ENCODE data around the gene PHACTR3. TPM values are rescaled to one million over a fixed set of nuclear protein-coding genes. Genes with fewer than 3 reads are reported as not detected.

PHACTR3 gene
- total RNA-seq, 1 experiment from 2014 or later = 30.6 TPM

DNA sequence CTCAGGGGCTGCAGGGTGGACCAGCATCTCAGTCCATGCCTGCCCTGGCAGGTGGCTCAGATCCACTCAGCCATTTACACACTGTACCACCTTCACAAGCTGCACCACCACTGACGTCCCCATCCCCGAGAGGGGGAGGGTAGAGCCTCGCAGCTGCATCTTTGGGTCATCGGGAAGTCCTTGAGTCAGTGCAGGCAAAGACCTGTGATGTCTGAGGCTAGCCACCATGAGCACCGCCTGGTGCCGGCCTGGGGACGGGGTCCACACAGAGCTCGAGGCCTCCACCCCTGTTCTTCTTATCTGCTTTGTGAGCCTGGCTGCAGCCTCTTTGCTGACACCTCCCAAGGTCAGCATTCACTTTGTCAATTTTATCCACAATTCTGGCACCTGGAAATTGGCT lies 141.4 kb downstream of the PHACTR3 start:
- Histone ChIP-seq H3K9ac (ENCODE audit: low read length) (no peak overlapping the region), H3K9me3 (ENCODE audit: low read length) (no peaks in the 10 kb centered on the region), H3K4me2 (ENCODE audit: low read length) (no peak overlapping the region), H3K79me2 (ENCODE audit: low read length) (no peaks in the 10 kb centered on the region), H3K27me3 (ENCODE audit: low read length) (peaks cover 74% of the 10 kb centered on the region), H3K36me3 (ENCODE audit: low read depth, low read length) (no peaks in the 10 kb centered on the region), H3K4me1 (ENCODE audit: insufficient read depth, low read length) (no peaks in the 10 kb centered on the region), H3K4me3 (ENCODE audit: low read length) (no peak overlapping the region), H4K20me1 (ENCODE audit: low read length) (no peaks in the 10 kb centered on the region), H3K9me2 (replicated peaks; ENCODE audit: low read length) (no peaks in the 10 kb centered on the region), H3F3A (ENCODE audit: low read length, unreplicated experiment) (no peaks in the 10 kb centered on the region), H2AFZ (ENCODE audit: low read length) (no peak overlapping the region), H3K27ac (ENCODE audit: low read length) (no peak overlapping the region)
- no peak for TF ChIP-seq EZH2phosphoT487 (IDR thresholded peaks at IDR 0.05; ENCODE audit: borderline replicate concordance, low read length)
- TF ChIP-seq EZH2 (IDR thresholded peaks at IDR 0.05; ENCODE audit: low read length, unreplicated experiment) = no peak
- TF ChIP-seq, protein P1, sequence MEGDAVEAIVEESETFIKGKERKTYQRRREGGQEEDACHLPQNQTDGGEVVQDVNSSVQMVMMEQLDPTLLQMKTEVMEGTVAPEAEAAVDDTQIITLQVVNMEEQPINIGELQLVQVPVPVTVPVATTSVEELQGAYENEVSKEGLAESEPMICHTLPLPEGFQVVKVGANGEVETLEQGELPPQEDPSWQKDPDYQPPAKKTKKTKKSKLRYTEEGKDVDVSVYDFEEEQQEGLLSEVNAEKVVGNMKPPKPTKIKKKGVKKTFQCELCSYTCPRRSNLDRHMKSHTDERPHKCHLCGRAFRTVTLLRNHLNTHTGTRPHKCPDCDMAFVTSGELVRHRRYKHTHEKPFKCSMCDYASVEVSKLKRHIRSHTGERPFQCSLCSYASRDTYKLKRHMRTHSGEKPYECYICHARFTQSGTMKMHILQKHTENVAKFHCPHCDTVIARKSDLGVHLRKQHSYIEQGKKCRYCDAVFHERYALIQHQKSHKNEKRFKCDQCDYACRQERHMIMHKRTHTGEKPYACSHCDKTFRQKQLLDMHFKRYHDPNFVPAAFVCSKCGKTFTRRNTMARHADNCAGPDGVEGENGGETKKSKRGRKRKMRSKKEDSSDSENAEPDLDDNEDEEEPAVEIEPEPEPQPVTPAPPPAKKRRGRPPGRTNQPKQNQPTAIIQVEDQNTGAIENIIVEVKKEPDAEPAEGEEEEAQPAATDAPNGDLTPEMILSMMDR (conservative IDR thresholded peaks at IDR 0.05; ENCODE audit: low read depth, low read length) = no peak
- ChIA-PET CTCF (no interaction called here), POLR2A (ENCODE audit: unreplicated experiment) (no interaction called here)
- ATAC-seq (no peak), DNase-seq (no peak)
- BruUV-seq (replicated peaks) = no TSS peak
- intact Hi-C loops (cut with micrococcal nuclease) = no loop called here

DNA sequence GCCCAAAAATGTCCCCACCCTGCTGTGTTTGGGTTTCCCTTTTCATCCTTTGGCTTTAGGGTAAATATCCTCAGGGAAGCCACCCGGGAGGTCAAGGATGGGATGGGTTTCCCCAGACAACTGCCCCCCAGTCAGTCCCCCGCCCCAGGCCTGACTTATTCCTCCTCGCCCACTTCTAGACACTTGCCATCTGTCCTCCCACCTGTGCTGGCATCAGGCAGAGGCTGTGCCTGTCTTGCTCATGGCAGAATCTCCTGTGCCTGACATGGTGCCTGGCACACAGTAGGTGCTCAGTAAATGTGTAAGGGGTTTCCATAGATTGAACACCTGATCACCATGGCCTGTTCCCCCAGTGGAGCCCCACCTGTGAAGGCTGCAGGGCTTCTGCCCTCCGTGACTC lies 141.8 kb downstream of the PHACTR3 start:
- H3K27ac ChIP-seq (ENCODE audit: low read length) = no peak overlapping the region
- H3K4me1 ChIP-seq (ENCODE audit: insufficient read depth, low read length) = no peaks in the 10 kb centered on the region
- BruUV-seq (replicated peaks) = no TSS peak
- DNase-seq (no peak), ATAC-seq (no peak)
- H3K9me2 ChIP-seq (replicated peaks; ENCODE audit: low read length) = no peaks in the 10 kb centered on the region
- TF ChIP-seq EZH2 (IDR thresholded peaks at IDR 0.05; ENCODE audit: low read length, unreplicated experiment) (no peak), EZH2phosphoT487 (IDR thresholded peaks at IDR 0.05; ENCODE audit: borderline replicate concordance, low read length) (no peak)
- TF ChIP-seq, protein P1 (conservative IDR thresholded peaks at IDR 0.05; ENCODE audit: low read depth, low read length) = no peak
- no peaks in the 10 kb centered on the region for H3F3A ChIP-seq (ENCODE audit: low read length, unreplicated experiment)
- no peaks in the 10 kb centered on the region for H3K79me2 ChIP-seq (ENCODE audit: low read length)
- POLR2A ChIA-PET (ENCODE audit: unreplicated experiment) = no interaction called here
- peaks cover 73% of the 10 kb centered on the region for H3K27me3 ChIP-seq (ENCODE audit: low read length)
- H3K9me3 ChIP-seq (ENCODE audit: low read length) = no peaks in the 10 kb centered on the region
- no peak overlapping the region for H3K4me3 ChIP-seq (ENCODE audit: low read length)
- intact Hi-C loops (cut with micrococcal nuclease) = no loop called here
- no peaks in the 10 kb centered on the region for H3K36me3 ChIP-seq (ENCODE audit: low read depth, low read length)
- no peak overlapping the region for H3K9ac ChIP-seq (ENCODE audit: low read length)
- no peak overlapping the region for H3K4me2 ChIP-seq (ENCODE audit: low read length)
- H2AFZ ChIP-seq (ENCODE audit: low read length) = no peak overlapping the region
- H4K20me1 ChIP-seq (ENCODE audit: low read length) = no peaks in the 10 kb centered on the region
- CTCF ChIA-PET = no interaction called here

DNA sequence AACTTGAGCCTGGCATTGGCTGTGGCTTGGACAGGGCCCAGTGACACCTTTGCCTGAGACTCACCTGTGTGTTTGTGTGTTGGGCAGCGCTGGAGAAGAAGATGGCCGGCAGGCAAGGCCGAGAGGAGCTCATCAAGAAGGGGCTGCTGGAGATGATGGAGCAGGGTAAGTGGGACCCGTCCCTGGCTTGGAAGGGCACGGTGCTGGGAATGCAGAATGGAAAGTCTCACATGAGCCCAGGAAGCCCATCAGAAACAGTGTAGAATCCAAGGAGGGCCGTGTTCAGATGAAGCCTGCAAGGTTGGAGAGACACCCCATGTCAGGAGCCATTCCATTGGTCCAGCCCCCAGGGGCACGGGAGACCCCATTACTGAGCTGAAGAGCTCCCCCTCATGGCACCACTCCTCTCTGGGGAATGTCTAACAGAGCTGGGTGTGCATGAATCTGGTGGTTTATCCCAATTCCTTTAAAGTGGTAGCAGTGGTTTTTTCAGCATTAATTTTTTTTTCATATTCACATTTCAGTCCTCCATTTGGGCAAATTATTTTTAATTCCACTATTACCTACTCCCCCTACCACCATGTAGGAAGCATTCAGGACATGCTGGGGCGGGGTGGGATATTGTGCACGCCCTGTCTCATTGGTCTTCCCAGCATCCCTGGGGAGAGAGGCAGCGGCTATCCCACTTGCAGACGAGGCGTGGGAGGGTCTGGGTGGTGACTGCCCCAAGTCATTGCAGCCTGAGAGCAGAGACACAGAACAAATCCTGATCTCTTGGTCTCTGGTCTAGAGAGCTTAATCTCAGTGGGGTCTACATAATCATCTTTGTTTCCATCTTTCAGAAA lies 143.6 kb downstream of the PHACTR3 start:
- no TSS peak for BruUV-seq (replicated peaks)
- Histone ChIP-seq H3K4me2 (ENCODE audit: low read length) (no peak overlapping the region), H3K27me3 (ENCODE audit: low read length) (peaks cover 73% of the 10 kb centered on the region), H3K4me3 (ENCODE audit: low read length) (no peak overlapping the region), H3K9me2 (replicated peaks; ENCODE audit: low read length) (no peaks in the 10 kb centered on the region), H3K9ac (ENCODE audit: low read length) (no peak overlapping the region), H2AFZ (ENCODE audit: low read length) (no peak overlapping the region), H3K4me1 (ENCODE audit: insufficient read depth, low read length) (no peaks in the 10 kb centered on the region), H3K79me2 (ENCODE audit: low read length) (no peaks in the 10 kb centered on the region), H3K9me3 (ENCODE audit: low read length) (no peaks in the 10 kb centered on the region), H3K27ac (ENCODE audit: low read length) (no peak overlapping the region), H4K20me1 (ENCODE audit: low read length) (no peaks in the 10 kb centered on the region), H3F3A (ENCODE audit: low read length, unreplicated experiment) (no peaks in the 10 kb centered on the region), H3K36me3 (ENCODE audit: low read depth, low read length) (no peaks in the 10 kb centered on the region)
- ChIA-PET CTCF (no interaction called here), POLR2A (ENCODE audit: unreplicated experiment) (no interaction called here)
- TF ChIP-seq, protein P1 (conservative IDR thresholded peaks at IDR 0.05; ENCODE audit: low read depth, low read length) = no peak
- TF ChIP-seq EZH2 (IDR thresholded peaks at IDR 0.05; ENCODE audit: low read length, unreplicated experiment) = no peak
- no peak for TF ChIP-seq EZH2phosphoT487 (IDR thresholded peaks at IDR 0.05; ENCODE audit: borderline replicate concordance, low read length)
- ATAC-seq (no peak), DNase-seq (no peak)
- intact Hi-C loops (cut with micrococcal nuclease) = no loop called here
